Stimulated activated CD4-positive, alpha-beta T cell treated with anti-CD3 and anti-CD28 coated beads, Interleukin-12 subunit alpha, Interleukin-12 subunit beta, amount 100 ng/mL, for 48 hours (primary cell): ENCODE data around the gene R3HDM4.
"Not testable (repeated sequence)": the region's sequence is repeated elsewhere in the genome, so short reads cannot be mapped to it uniquely, and the experiment has no call there.

Source experiments
- DNase-seq, 3 donors: peaks; one replicate each; pipeline ENCODE4 v3.0.0-alpha.2; 2020; ENCODE audit warnings: low read depth in 2 of 3, low spot score in 1 of 3

The R3HDM4 gene

GRCh38 chr19:896434-896833 is 16.6 kb downstream of the R3HDM4 start:
- no peak for DNase-seq

- peak; percentile 82 to 84 (median 83) for DNase-seq
Measured at GRCh38 chr19:892894-893689, 19.9 kb downstream of the R3HDM4 start, which contains the start of the genes MED16 and RNU6-9. MED16 (minus strand) TSS chr19:893187; CDS start chr19:891131, 2,056 bp downstream. RNU6-9 (plus strand) TSS chr19:893484.

GRCh38 chr19:892243-892893 is 20.7 kb downstream of the R3HDM4 start:
- no peak for DNase-seq

- DNase-seq, result not testable (repeated sequence)
Measured at GRCh38 chr19:891421-892200, 21.4 kb downstream of the R3HDM4 start.

GRCh38 chr19:890831-891230 is 22.2 kb downstream of the R3HDM4 start:
- no peak for DNase-seq

- DNase-seq, result no peak
Measured at GRCh38 chr19:889662-890295, 23.2 kb downstream of the R3HDM4 start.

GRCh38 chr19:888581-889385 is 24.2 kb downstream of the R3HDM4 start:
- DNase-seq, result no peak

- no peak for DNase-seq
Measured at GRCh38 chr19:887599-887998, 25.4 kb downstream of the R3HDM4 start.

GRCh38 chr19:887072-887471 is 25.9 kb downstream of the R3HDM4 start:
- no peak for DNase-seq

GRCh38 chr19:885536-886224 is 27.3 kb downstream of the R3HDM4 start:
- no peak for DNase-seq

GRCh38 chr19:884420-885211 is 28.4 kb downstream of the R3HDM4 start:
- DNase-seq, result no peak

- no peak for DNase-seq
Measured at GRCh38 chr19:883661-884211, 29.3 kb downstream of the R3HDM4 start.

GRCh38 chr19:882871-883497 is 30.0 kb downstream of the R3HDM4 start:
- no peak for DNase-seq

- DNase-seq, result no peak
Measured at GRCh38 chr19:881385-882071, 31.5 kb downstream of the R3HDM4 start.

- no peak for DNase-seq
Measured at GRCh38 chr19:879711-880438, 33.1 kb downstream of the R3HDM4 start.

GRCh38 chr19:878751-879561 is 34.1 kb downstream of the R3HDM4 start:
- not testable (repeated sequence) for DNase-seq
